Gastroesophageal sphincter (tissue), 4 donors: ENCODE results near the gene WRNIP1. TPM values are rescaled to one million over a fixed set of nuclear protein-coding genes. Genes with fewer than 3 reads are reported as not detected.

Experiments
- ATAC-seq: fragments of 150-250 bp; one replicate; pipeline ENCODE4 v1.9.1; 2016; ENCODE audit warnings: mild to moderate bottlenecking, moderate library complexity
- H3K27ac ChIP-seq, 4 donors: fragments of 200-600 bp; sonication (generic) in 3 of 4; 1 replicate in 3 of 4; 2 replicates in 1 of 4; pipeline ENCODE4 v1.5.1; 2016 to 2019
- H3K27me3 ChIP-seq: fragments of 200-600 bp; sonication (generic); one replicate; pipeline ENCODE4 v1.5.1; 2019
- H3K36me3 ChIP-seq, 2 donors: fragments of 200-600 bp; sonication (generic); one replicate each; pipeline ENCODE4 v1.5.1; 2019; ENCODE audit warnings: control low read depth in 1 of 2
- H3K4me1 ChIP-seq, 3 donors: fragments of 200-600 bp; sonication (generic); 1 replicate in 2 of 3; 2 replicates in 1 of 3; pipeline ENCODE4 v1.5.1; 2016 to 2019; ENCODE audit warnings: control low read depth in 2 of 3
- H3K4me3 ChIP-seq, 2 donors: fragments of 200-600 bp; sonication (generic); one replicate each; pipeline ENCODE4 v1.5.1; 2019; ENCODE audit warnings: mild to moderate bottlenecking in 1 of 2, moderate library complexity in 1 of 2
- H3K9me3 ChIP-seq, 3 donors: fragments of 200-600 bp; sonication (generic); one replicate each; pipeline ENCODE4 v1.5.1; 2017 to 2019; ENCODE audit warnings: control low read depth in 2 of 3
- EP300 ChIP-seq: sonication (generic); formaldehyde crosslinking; IDR thresholded peaks from one replicate; pipeline ENCODE4 v1.6.1; 2017; ENCODE audit warnings: antibody characterized with exemption, mild to moderate bottlenecking
- POLR2A ChIP-seq, 2 donors: fragments of 450-650 bp; IDR thresholded peaks; one replicate each; pipeline ENCODE4 v1.6.1; 2017; ENCODE audit warnings: antibody characterized with exemption in 2 of 2, mild to moderate bottlenecking in 2 of 2, moderate library complexity in 1 of 2
- POLR2AphosphoS5 ChIP-seq: sonication (generic); formaldehyde crosslinking; IDR thresholded peaks from one replicate; pipeline ENCODE4 v1.6.1; 2017; ENCODE audit warnings: antibody characterized with exemption
- WGBS, 2 donors: methylation state at CpG; one replicate each; pipeline ENCODE4 v1.1.5; 2018; ENCODE audit warnings: low coverage in 1 of 2; 5-methylcytosine and 5-hydroxymethylcytosine counted together
- total RNA-seq, 4 donors: library from RNA; depleted of rRNA; stranded (reverse); fragments of >200 nt; gene quantifications; one replicate each; pipeline ENCODE4 v1.1.0, GENCODE V29; 2016
- TF ChIP-seq, protein P1 (sequence below), 4 experiments: fragments of 200-600 bp in 2 of 4; fragments of 450-650 bp in 2 of 4; sonication (generic) in 1 of 4; IDR thresholded peaks; one replicate each; pipeline ENCODE4 v1.5.1; 2017 to 2019; ENCODE audit warnings: antibody characterized with exemption in 4 of 4, mild to moderate bottlenecking in 2 of 4, moderate library complexity in 2 of 4

WRNIP1 gene
- total RNA-seq, 4 donors from 2014 or later: 48.1 to 66.1 (median 57.1) TPM

- Histone ChIP-seq H3K4me3 (no peak overlapping the region), H3K4me1 (no peaks in the 10 kb centered on the region), H3K36me3 (peaks cover 0 to 28% of the 10 kb centered on the region in 2 donors), H3K27ac (no peak overlapping the region), H3K9me3 (no peaks in the 10 kb centered on the region), H3K27me3 (no peaks in the 10 kb centered on the region)
- 100% methylated on average over 2 of the region's 2 CpGs for WGBS, 2 donors
- ATAC-seq: no peak
- TF ChIP-seq POLR2A (IDR thresholded peaks at IDR 0.05) (no peak), POLR2AphosphoS5 (no peak), EP300 (no peak)
- TF ChIP-seq, protein P1, sequence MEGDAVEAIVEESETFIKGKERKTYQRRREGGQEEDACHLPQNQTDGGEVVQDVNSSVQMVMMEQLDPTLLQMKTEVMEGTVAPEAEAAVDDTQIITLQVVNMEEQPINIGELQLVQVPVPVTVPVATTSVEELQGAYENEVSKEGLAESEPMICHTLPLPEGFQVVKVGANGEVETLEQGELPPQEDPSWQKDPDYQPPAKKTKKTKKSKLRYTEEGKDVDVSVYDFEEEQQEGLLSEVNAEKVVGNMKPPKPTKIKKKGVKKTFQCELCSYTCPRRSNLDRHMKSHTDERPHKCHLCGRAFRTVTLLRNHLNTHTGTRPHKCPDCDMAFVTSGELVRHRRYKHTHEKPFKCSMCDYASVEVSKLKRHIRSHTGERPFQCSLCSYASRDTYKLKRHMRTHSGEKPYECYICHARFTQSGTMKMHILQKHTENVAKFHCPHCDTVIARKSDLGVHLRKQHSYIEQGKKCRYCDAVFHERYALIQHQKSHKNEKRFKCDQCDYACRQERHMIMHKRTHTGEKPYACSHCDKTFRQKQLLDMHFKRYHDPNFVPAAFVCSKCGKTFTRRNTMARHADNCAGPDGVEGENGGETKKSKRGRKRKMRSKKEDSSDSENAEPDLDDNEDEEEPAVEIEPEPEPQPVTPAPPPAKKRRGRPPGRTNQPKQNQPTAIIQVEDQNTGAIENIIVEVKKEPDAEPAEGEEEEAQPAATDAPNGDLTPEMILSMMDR (IDR thresholded peaks at IDR 0.05): no peak
Measured at GRCh38 chr6:2829253-2829652, 64.1 kb downstream of the WRNIP1 start.

GRCh38 chr6:2830183-2830582, 65.0 kb downstream of the WRNIP1 start:
- WGBS, 2 donors: 72 to 86% methylated on average over 3 of the region's 3 CpGs
- ATAC-seq: no peak
- H3K4me3 ChIP-seq: no peak overlapping the region

GRCh38 chr6:2831392-2831791, 66.2 kb downstream of the WRNIP1 start:
- 74 to 88% methylated on average over 2 of the region's 2 CpGs for WGBS, 2 donors
- H3K36me3 ChIP-seq: peaks cover 0 to 49% of the 10 kb centered on the region in 2 donors
- no peaks in the 10 kb centered on the region for H3K4me1 ChIP-seq
- TF ChIP-seq, protein P1 (IDR thresholded peaks at IDR 0.05): no peak
- TF ChIP-seq EP300: no peak
- no peak for TF ChIP-seq POLR2AphosphoS5
- no peak for TF ChIP-seq POLR2A (IDR thresholded peaks at IDR 0.05)
- ATAC-seq: no peak
- H3K4me3 ChIP-seq: no peak overlapping the region
- no peak overlapping the region for H3K27ac ChIP-seq
- H3K9me3 ChIP-seq: no peaks in the 10 kb centered on the region
- no peaks in the 10 kb centered on the region for H3K27me3 ChIP-seq

More at GRCh38 chr6:2830183-2830582, 65.0 kb downstream of the WRNIP1 start:
- no peaks in the 10 kb centered on the region for H3K9me3 ChIP-seq
- no peaks in the 10 kb centered on the region for H3K4me1 ChIP-seq
- no peak overlapping the region for H3K27ac ChIP-seq
- peaks cover 0 to 37% of the 10 kb centered on the region in 2 donors for H3K36me3 ChIP-seq
- H3K27me3 ChIP-seq: no peaks in the 10 kb centered on the region
- TF ChIP-seq POLR2AphosphoS5 (no peak), POLR2A (IDR thresholded peaks at IDR 0.05) (no peak), EP300 (no peak)
- TF ChIP-seq, protein P1 (IDR thresholded peaks at IDR 0.05): no peak

DNA sequence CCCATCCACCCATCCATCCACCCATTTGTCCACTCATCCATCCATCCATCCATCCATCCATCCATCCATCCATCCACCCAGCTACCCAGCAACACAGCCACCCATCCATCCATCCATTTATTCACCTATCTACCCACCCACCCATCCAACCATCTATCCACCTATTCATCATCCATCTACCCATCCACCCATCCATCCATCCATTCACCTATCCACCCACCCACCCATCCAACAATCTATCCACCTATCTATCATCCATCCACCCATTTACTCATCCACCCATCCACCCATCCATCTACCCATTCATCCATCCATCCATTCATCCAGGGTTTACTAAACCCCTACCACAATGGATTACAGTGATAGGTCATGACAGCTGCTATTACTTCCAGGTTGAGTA, 69.1 kb downstream of the WRNIP1 start:
- TF ChIP-seq EP300: no peak
- TF ChIP-seq, protein P1 (IDR thresholded peaks at IDR 0.05): no peak
- no peak for TF ChIP-seq POLR2A (IDR thresholded peaks at IDR 0.05)
- TF ChIP-seq POLR2AphosphoS5: no peak
- no peaks in the 10 kb centered on the region for H3K9me3 ChIP-seq
- peaks cover 0 to 72% of the 10 kb centered on the region in 2 donors for H3K36me3 ChIP-seq
- no peaks in the 10 kb centered on the region for H3K27me3 ChIP-seq
- H3K4me1 ChIP-seq: peaks cover 0 to 10% (median 0%) of the 10 kb centered on the region in 3 donors
- H3K4me3 ChIP-seq: no peak overlapping the region
- H3K27ac ChIP-seq: no peak overlapping the region
- no peak for ATAC-seq

Other genes starting within 250 kb of the WRNIP1 start
- 1 to 10 TPM in 1 of 4 donors, under 1 TPM in 3; 0.31 to 1.2 (median 0.56) TPM for gene MYLK4, start 14.5 kb upstream of the WRNIP1 start, total RNA-seq
- 10 to 100 TPM; 24.8 to 79.0 (median 45.4) TPM for gene SERPINB1, start 76.5 kb downstream of the WRNIP1 start, total RNA-seq
- gene SERPINB9, start 137.9 kb downstream of the WRNIP1 start, total RNA-seq: 10 to 100 TPM in 1 of 4 donors, 1 to 10 TPM in 3; 5.9 to 16.6 (median 8.0) TPM
- 100 to 1,000 TPM; 130 to 154 (median 143) TPM for gene SERPINB6, start 206.2 kb downstream of the WRNIP1 start, total RNA-seq
- gene NQO2, start 234.5 kb downstream of the WRNIP1 start, total RNA-seq: 10 to 100 TPM; 15.8 to 32.8 (median 27.2) TPM